ENCODE measurements around the gene STON1. TPM values are rescaled to one million over a fixed set of nuclear protein-coding genes. Genes with fewer than 3 reads are reported as not detected.

The STON1 gene
- polyA plus RNA-seq, 1 donor from 2014 or later, result 2.8 TPM

GRCh38 chr2:48528431-48528830, 1.5 kb upstream of the STON1 start:
- no peaks in the 10 kb centered on the region for H3K27me3 ChIP-seq (ENCODE audit: insufficient read depth, low read depth, low read length)
- TF ChIP-seq EP300 (conservative IDR thresholded peaks at IDR 0.05; ENCODE audit: poor library complexity, severe bottlenecking), result no peak
- no peak for TF ChIP-seq TAF1 (IDR thresholded peaks at IDR 0.05; ENCODE audit: low read depth)
- no peak for TF ChIP-seq RAD21 (conservative IDR thresholded peaks at IDR 0.05)
- no peak for TF ChIP-seq SMC3 (conservative IDR thresholded peaks at IDR 0.05; ENCODE audit: poor library complexity)
- no peak for TF ChIP-seq EZH2 (IDR thresholded peaks at IDR 0.05; ENCODE audit: borderline replicate concordance, insufficient read depth, low read length, poor library complexity, severe bottlenecking)
- no peak for TF ChIP-seq CTCF (IDR thresholded peaks at IDR 0.05; ENCODE audit: poor library complexity, severe bottlenecking)
- no peak for TF ChIP-seq POLR2AphosphoS5 (IDR thresholded peaks at IDR 0.05)
- no peak for TF ChIP-seq REST (IDR thresholded peaks at IDR 0.05; ENCODE audit: borderline replicate concordance)
- TF ChIP-seq MXI1 (conservative IDR thresholded peaks at IDR 0.05; ENCODE audit: poor library complexity, severe bottlenecking), result no peak
- H3K9ac ChIP-seq (ENCODE audit: low read length), result no peak overlapping the region
- peaks cover 6% of the 10 kb centered on the region for H3K79me2 ChIP-seq (replicated peaks; ENCODE audit: insufficient read depth, low read length)
- H3K36me3 ChIP-seq (ENCODE audit: insufficient read depth, low read length), result no peaks in the 10 kb centered on the region
- no peak overlapping the region for H3K4me2 ChIP-seq (ENCODE audit: low read length)
- no peaks in the 10 kb centered on the region for H3K9me3 ChIP-seq (ENCODE audit: low read length)
- no peak overlapping the region for H3K27ac ChIP-seq (ENCODE audit: low read length)
- H4K20me1 ChIP-seq (ENCODE audit: insufficient read depth), result no peaks in the 10 kb centered on the region
- H3K4me3 ChIP-seq (ENCODE audit: low read length), result no peak overlapping the region
- peaks cover 3% of the 10 kb centered on the region for H3F3A ChIP-seq (ENCODE audit: insufficient read depth, low read length, poor library complexity, severe bottlenecking)
- no peaks in the 10 kb centered on the region for H3K9me2 ChIP-seq (ENCODE audit: insufficient read depth, low read length)
- H2AFZ ChIP-seq (ENCODE audit: low read depth, low read length), result no peak overlapping the region

GRCh38 chr2:48529194-48529593, 760 bp upstream of the STON1 start:
- Histone ChIP-seq H3K4me2 (ENCODE audit: low read length) (no peak overlapping the region), H3K9me3 (ENCODE audit: low read length) (no peaks in the 10 kb centered on the region), H3K9me2 (ENCODE audit: insufficient read depth, low read length) (no peaks in the 10 kb centered on the region), H3K4me3 (ENCODE audit: low read length) (no peak overlapping the region), H3K27ac (ENCODE audit: low read length) (no peak overlapping the region), H3K36me3 (ENCODE audit: insufficient read depth, low read length) (no peaks in the 10 kb centered on the region), H3K79me2 (replicated peaks; ENCODE audit: insufficient read depth, low read length) (peaks cover 6% of the 10 kb centered on the region), H4K20me1 (ENCODE audit: insufficient read depth) (no peaks in the 10 kb centered on the region), H3F3A (ENCODE audit: insufficient read depth, low read length, poor library complexity, severe bottlenecking) (peaks cover 3% of the 10 kb centered on the region), H2AFZ (ENCODE audit: low read depth, low read length) (no peak overlapping the region), H3K27me3 (ENCODE audit: insufficient read depth, low read depth, low read length) (no peaks in the 10 kb centered on the region), H3K9ac (ENCODE audit: low read length) (no peak overlapping the region)
- no peak for TF ChIP-seq EZH2 (IDR thresholded peaks at IDR 0.05; ENCODE audit: borderline replicate concordance, insufficient read depth, low read length, poor library complexity, severe bottlenecking)
- TF ChIP-seq RAD21 (conservative IDR thresholded peaks at IDR 0.05), result no peak
- TF ChIP-seq CTCF (IDR thresholded peaks at IDR 0.05; ENCODE audit: poor library complexity, severe bottlenecking), result no peak
- no peak for TF ChIP-seq TAF1 (IDR thresholded peaks at IDR 0.05; ENCODE audit: low read depth)
- no peak for TF ChIP-seq EP300 (conservative IDR thresholded peaks at IDR 0.05; ENCODE audit: poor library complexity, severe bottlenecking)
- no peak for TF ChIP-seq POLR2AphosphoS5 (IDR thresholded peaks at IDR 0.05)
- no peak for TF ChIP-seq SMC3 (conservative IDR thresholded peaks at IDR 0.05; ENCODE audit: poor library complexity)
- TF ChIP-seq REST (IDR thresholded peaks at IDR 0.05; ENCODE audit: borderline replicate concordance), result no peak

All from neural cell (in vitro differentiated cells).